Fibroblast of villous mesenchyme (primary cell): ENCODE results near the gene MACC1. TPM values are rescaled to one million over a fixed set of nuclear protein-coding genes. Genes with fewer than 3 reads are reported as not detected.
"Not testable (repeated sequence)": the region's sequence is repeated elsewhere in the genome, so short reads cannot be mapped to it uniquely, and the experiment has no call there.

ENCODE experiments used
- DNase-seq: peaks from one replicate; pipeline ENCODE4 v3.0.0-alpha.2; 2010; ENCODE audit warnings: low read depth
- H3K4me3 ChIP-seq: 2 replicates; pipeline ENCODE4 v1.5.1; 2011; ENCODE audit warnings: low read depth, mild to moderate bottlenecking, low read length
- CTCF ChIP-seq: IDR thresholded peaks from 2 replicates; pipeline ENCODE4 v1.5.1; 2012; ENCODE audit warnings: low read depth, mild to moderate bottlenecking, low read length; ENCODE audit not compliant: insufficient read depth
- total RNA-seq: library from RNA; depleted of rRNA; stranded (reverse); fragments of >200 nt; gene quantifications from 2 replicates; pipeline ENCODE4 v1.2.3, GENCODE V29; 2012

MACC1 gene
- total RNA-seq, 1 donor: under 0.01 TPM

GRCh38 chr7:20128001-20128400 lies 89.2 kb downstream of the MACC1 start:
- no peak for DNase-seq
- TF ChIP-seq CTCF: no peak
- H3K4me3 ChIP-seq: no peak overlapping the region

- H3K4me3 ChIP-seq, DNase-seq: not testable (repeated sequence)
Measured at GRCh38 chr7:20126060-20126459, 91.1 kb downstream of the MACC1 start.

- H3K4me3 ChIP-seq, DNase-seq: not testable (repeated sequence)
Measured at GRCh38 chr7:20124087-20124486, 93.1 kb downstream of the MACC1 start.

- DNase-seq, H3K4me3 ChIP-seq: not testable (repeated sequence)
Measured at GRCh38 chr7:20122653-20123316, 94.4 kb downstream of the MACC1 start.

GRCh38 chr7:20122073-20122472 lies 95.1 kb downstream of the MACC1 start:
- TF ChIP-seq CTCF: no peak
- no peak for DNase-seq
- H3K4me3 ChIP-seq: no peak overlapping the region

- H3K4me3 ChIP-seq: no peak overlapping the region
- no peak for TF ChIP-seq CTCF
- no peak for DNase-seq
Measured at GRCh38 chr7:20121404-20121803, 95.8 kb downstream of the MACC1 start.

- DNase-seq: not testable (repeated sequence)
Measured at GRCh38 chr7:20120611-20121168, 96.5 kb downstream of the MACC1 start.

GRCh38 chr7:20116869-20117268 lies 100.3 kb downstream of the MACC1 start:
- no peak for DNase-seq
- H3K4me3 ChIP-seq: no peak overlapping the region
- TF ChIP-seq CTCF: no peak

More at GRCh38 chr7:20120611-20121168, 96.5 kb downstream of the MACC1 start:
- not testable (repeated sequence) for H3K4me3 ChIP-seq

GRCh38 chr7:20114468-20114867 lies 102.7 kb downstream of the MACC1 start:
- no peak overlapping the region for H3K4me3 ChIP-seq
- no peak for TF ChIP-seq CTCF
- DNase-seq: no peak
